Vagina (tissue), 2 donors: ENCODE data around the gene TLCD4.

Experiments
- CTCF ChIP-seq, 3 experiments: fragments of 450-650 bp in 2 of 3; fragments of 200-600 bp in 1 of 3; sonication (generic) in 1 of 3; IDR thresholded peaks; one replicate each; pipeline ENCODE4 v1.5.1; 2017 to 2019; ENCODE audit warnings: antibody characterized with exemption in 3 of 3, mild to moderate bottlenecking in 2 of 3, moderate library complexity in 2 of 3
- POLR2A ChIP-seq, 2 donors: fragments of 450-650 bp; IDR thresholded peaks; one replicate each; pipeline ENCODE4 v1.6.1; 2017; ENCODE audit warnings: antibody characterized with exemption in 2 of 2, mild to moderate bottlenecking in 2 of 2, moderate library complexity in 2 of 2

- TF ChIP-seq CTCF (IDR thresholded peaks at IDR 0.05) (no peak), POLR2A (IDR thresholded peaks at IDR 0.05) (no peak)
These were observed 23.9 kb upstream of the TLCD4 start for GRCh38 chr1:95093296-95093695.
